ENCODE measurements around the gene CRYGB. TPM values are rescaled to one million over a fixed set of nuclear protein-coding genes. Genes with fewer than 3 reads are reported as not detected.
A peak's percentile ranks its signal among the peaks of the same experiment; 100 is the strongest.

CRYGB gene
- total RNA-seq, 1 donor: not detected

GRCh38 chr2:208175069-208175839 is 29.3 kb upstream of the CRYGB start:
- TF ChIP-seq, protein P1, sequence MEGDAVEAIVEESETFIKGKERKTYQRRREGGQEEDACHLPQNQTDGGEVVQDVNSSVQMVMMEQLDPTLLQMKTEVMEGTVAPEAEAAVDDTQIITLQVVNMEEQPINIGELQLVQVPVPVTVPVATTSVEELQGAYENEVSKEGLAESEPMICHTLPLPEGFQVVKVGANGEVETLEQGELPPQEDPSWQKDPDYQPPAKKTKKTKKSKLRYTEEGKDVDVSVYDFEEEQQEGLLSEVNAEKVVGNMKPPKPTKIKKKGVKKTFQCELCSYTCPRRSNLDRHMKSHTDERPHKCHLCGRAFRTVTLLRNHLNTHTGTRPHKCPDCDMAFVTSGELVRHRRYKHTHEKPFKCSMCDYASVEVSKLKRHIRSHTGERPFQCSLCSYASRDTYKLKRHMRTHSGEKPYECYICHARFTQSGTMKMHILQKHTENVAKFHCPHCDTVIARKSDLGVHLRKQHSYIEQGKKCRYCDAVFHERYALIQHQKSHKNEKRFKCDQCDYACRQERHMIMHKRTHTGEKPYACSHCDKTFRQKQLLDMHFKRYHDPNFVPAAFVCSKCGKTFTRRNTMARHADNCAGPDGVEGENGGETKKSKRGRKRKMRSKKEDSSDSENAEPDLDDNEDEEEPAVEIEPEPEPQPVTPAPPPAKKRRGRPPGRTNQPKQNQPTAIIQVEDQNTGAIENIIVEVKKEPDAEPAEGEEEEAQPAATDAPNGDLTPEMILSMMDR (IDR thresholded peaks at IDR 0.05; ENCODE audit: insufficient read depth, low read depth, low read length): peak; percentile 96
- DNase-seq (ENCODE audit: low read depth): peak; percentile 78
- H3K4me3 ChIP-seq (ENCODE audit: low read depth, low read length): no peak overlapping the region

DNA sequence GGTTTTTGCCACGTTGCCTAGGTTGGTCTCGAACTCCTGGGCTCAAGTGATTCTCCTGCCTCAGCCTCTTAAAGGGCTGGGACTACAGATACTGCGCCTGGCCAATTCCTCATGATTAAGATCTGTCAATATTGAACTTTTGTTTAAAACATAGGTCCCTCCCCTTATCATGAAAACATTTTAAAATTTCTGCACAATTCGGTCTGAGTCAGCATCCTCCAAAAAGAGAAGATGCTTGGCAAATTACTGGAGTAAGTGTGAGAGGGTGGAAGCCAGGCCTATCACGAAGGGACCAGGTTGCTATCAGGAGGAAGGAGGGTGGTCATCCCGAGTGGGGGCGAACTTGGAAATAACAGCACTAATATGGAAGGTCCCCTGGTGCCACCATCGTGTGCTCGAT is 28.2 kb upstream of the CRYGB start:
- TF ChIP-seq, protein P1 (IDR thresholded peaks at IDR 0.05; ENCODE audit: insufficient read depth, low read depth, low read length): no peak
- no peak for DNase-seq (ENCODE audit: low read depth)

GRCh38 chr2:208172125-208172524 is 26.2 kb upstream of the CRYGB start:
- TF ChIP-seq, protein P1 (IDR thresholded peaks at IDR 0.05; ENCODE audit: insufficient read depth, low read depth, low read length): no peak
- H3K4me3 ChIP-seq (ENCODE audit: low read depth, low read length): no peak overlapping the region
- DNase-seq (ENCODE audit: low read depth): no peak

More for the DNA sequence above, 28.2 kb upstream of the CRYGB start:
- H3K4me3 ChIP-seq (ENCODE audit: low read depth, low read length): no peak overlapping the region

- TF ChIP-seq, protein P1 (IDR thresholded peaks at IDR 0.05; ENCODE audit: insufficient read depth, low read depth, low read length): no peak
- DNase-seq (ENCODE audit: low read depth): no peak
Observed at GRCh38 chr2:208164951-208165755, 19.2 kb upstream of the CRYGB start.

GRCh38 chr2:208163489-208163888 is 17.5 kb upstream of the CRYGB start, which contains the start of gene CRYGA:
CRYGA (minus strand) TSS chr2:208163589; CDS start chr2:208163556, 33 bp downstream.
- no peak within 1 kb of the TSS for H3K4me3 ChIP-seq (ENCODE audit: low read depth, low read length)
- TF ChIP-seq, protein P1 (IDR thresholded peaks at IDR 0.05; ENCODE audit: insufficient read depth, low read depth, low read length): no peak
- no peak for DNase-seq (ENCODE audit: low read depth)

More at GRCh38 chr2:208164951-208165755, 19.2 kb upstream of the CRYGB start:
- no peak overlapping the region for H3K4me3 ChIP-seq (ENCODE audit: low read depth, low read length)

GRCh38 chr2:208156439-208156838 is 10.5 kb upstream of the CRYGB start:
- TF ChIP-seq, protein P1 (IDR thresholded peaks at IDR 0.05; ENCODE audit: insufficient read depth, low read depth, low read length): no peak
- H3K4me3 ChIP-seq (ENCODE audit: low read depth, low read length): no peak overlapping the region
- no peak for DNase-seq (ENCODE audit: low read depth)
